Sciatic nerve (tissue), 2 donors: ENCODE results near the gene CCDC33. TPM values are rescaled to one million over a fixed set of nuclear protein-coding genes. Genes with fewer than 3 reads are reported as not detected.
"Not testable (repeated sequence)": the region's sequence is repeated elsewhere in the genome, so short reads cannot be mapped to it uniquely, and the experiment has no call there.

ENCODE experiments used
- ATAC-seq: fragments of 200-7000 bp; cut with Tn5 transposase; one replicate; pipeline ENCODE4 v1.9.1; 2020; ENCODE audit warnings: mild to moderate bottlenecking, moderate library complexity
- DNase-seq: peaks from one replicate; pipeline ENCODE4 v3.0.0-alpha.2; 2020; ENCODE audit warnings: low spot score
- intact Hi-C: fragments of 100-400 bp; cut with DNase I; formaldehyde crosslinking; loops from one replicate; pipeline ENCODE4 v1.14.2; 2022
- total RNA-seq: library from RNA; stranded (reverse); fragmentation: NEBNext Ultra II Directional; extraction: Animal tissue kit (Norgen Biotek cat#: 25700); gene quantifications from one replicate; pipeline ENCODE4 v1.2.1, GENCODE V29; 2021
- donor health status: DM: no; HTN: no; CAD: no.
- donor health status: DM: no; HTN: no; CAD: no.

The CCDC33 gene
- total RNA-seq, 1 donor from 2014 or later: not detected

GRCh38 chr15:74338676-74339075 lies 102.5 kb downstream of the CCDC33 start:
- DNase-seq (peak; percentile 48), ATAC-seq (no peak)
- intact Hi-C loops: no loop called here

DNA sequence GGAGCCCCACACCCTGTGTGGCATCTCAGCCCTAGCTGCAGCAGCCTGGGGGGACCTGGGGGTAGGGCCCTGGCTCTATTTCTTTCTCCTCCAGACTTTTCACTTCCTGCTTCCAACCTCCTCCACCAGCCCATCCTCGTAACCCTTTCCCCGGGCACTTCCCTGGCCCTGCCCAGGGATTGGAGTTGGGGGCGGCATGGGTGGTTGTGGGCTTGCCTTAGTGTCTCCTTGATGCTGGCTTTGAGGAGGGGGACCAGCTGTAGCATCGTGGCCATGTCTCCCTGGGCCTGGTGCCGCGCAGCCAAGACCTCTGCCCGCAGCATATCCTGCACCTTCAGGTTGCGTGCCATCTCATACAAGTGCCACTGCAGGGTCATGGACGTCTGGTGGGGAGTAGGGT lies 103.2 kb downstream of the CCDC33 start:
- intact Hi-C loops: no loop called here
- ATAC-seq (no peak), DNase-seq (no peak)

DNA sequence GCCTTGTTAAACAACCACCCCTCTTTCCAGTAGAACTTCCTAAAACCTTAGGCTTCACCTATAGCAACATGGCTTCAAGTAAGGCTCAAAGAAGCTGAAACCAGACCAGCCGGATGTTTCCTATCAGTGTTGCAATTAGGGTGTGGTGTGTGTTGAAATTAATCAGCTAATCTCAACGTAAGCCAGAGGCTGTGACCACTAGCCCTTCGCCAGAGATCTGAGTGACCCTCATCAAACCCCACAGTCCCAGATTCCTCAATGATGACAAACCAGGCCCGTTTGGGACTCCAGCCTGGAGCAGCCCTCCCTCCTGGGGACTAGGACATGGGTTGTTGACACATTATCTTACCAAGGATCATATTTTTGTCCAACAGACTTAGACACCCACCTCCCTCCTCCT lies 104.0 kb downstream of the CCDC33 start:
- DNase-seq (no peak), ATAC-seq (no peak)
- intact Hi-C loops: no loop called here

- no peak for DNase-seq
- ATAC-seq: no peak
- intact Hi-C loops: no loop called here
Observed at GRCh38 chr15:74343127-74343796, 107.1 kb downstream of the CCDC33 start.

DNA sequence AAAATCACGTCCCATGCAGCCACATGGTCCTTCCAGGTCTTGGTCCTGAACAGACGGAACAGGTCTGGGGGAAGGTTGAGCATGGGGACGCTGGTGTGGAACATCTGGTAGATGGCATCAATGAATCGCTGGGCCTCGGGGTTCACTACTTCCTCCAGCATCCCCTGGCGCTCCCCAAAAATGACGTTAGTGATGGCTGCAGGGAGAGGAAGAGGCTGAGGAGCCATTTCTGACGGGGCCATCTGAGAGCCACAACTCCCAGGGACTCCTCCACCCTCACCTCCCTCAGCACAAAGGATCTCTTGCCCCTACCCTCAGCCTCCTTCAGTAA lies 107.6 kb downstream of the CCDC33 start:
- DNase-seq: peak; percentile 23
- no peak for ATAC-seq
- intact Hi-C loops: no loop called here

DNA sequence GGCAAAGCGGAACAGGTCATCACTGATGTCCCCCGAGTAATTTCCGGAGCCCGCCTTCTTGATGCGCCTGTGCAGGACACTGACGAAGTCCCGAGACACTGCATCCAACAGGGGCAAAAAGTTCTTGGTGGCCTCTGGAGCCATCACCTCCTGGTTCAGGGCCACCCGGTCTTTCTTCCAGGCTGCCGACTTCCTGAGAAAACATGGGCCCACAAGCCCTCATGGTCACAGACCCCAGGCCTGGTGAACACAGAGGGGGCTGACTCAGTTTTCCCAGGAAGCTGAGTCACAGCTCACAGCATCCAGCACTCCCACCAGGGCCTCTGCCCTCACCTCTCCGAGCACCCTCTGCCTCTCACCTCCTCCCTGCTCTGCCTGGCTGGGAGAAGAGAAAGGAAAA lies 108.9 kb downstream of the CCDC33 start:
- intact Hi-C loops: no loop called here
- ATAC-seq: no peak
- DNase-seq: no peak

GRCh38 chr15:74347757-74348250 lies 111.7 kb downstream of the CCDC33 start:
- DNase-seq (no peak), ATAC-seq (no peak)
- intact Hi-C loops: no loop called here

DNA sequence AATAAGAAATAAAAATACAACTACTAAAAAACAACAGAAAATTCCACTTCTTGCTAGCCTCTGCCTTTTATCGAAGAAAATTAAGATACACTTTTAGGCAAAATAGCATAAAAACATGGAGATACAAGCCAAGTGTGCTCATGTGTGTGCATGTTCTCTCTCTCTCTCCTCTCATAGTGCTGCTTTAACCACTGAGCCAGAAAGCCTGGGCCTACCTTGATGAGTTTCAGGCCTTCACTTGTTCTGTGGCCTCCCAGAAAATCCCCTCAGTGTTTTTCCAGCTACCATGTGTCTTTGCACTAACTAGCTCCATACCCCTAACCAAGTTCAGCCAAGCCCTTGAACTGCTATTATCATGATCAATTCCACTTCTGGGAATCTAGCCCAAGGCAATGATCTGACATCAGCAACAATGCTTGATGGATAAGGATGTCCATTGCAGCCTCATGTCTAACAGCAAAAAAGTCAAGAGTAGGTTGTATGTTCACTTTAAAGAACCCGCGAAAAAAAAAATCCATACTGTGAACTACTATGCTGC lies 113.2 kb downstream of the CCDC33 start:
- intact Hi-C loops: no loop called here
- DNase-seq: no peak
- no peak for ATAC-seq

DNA sequence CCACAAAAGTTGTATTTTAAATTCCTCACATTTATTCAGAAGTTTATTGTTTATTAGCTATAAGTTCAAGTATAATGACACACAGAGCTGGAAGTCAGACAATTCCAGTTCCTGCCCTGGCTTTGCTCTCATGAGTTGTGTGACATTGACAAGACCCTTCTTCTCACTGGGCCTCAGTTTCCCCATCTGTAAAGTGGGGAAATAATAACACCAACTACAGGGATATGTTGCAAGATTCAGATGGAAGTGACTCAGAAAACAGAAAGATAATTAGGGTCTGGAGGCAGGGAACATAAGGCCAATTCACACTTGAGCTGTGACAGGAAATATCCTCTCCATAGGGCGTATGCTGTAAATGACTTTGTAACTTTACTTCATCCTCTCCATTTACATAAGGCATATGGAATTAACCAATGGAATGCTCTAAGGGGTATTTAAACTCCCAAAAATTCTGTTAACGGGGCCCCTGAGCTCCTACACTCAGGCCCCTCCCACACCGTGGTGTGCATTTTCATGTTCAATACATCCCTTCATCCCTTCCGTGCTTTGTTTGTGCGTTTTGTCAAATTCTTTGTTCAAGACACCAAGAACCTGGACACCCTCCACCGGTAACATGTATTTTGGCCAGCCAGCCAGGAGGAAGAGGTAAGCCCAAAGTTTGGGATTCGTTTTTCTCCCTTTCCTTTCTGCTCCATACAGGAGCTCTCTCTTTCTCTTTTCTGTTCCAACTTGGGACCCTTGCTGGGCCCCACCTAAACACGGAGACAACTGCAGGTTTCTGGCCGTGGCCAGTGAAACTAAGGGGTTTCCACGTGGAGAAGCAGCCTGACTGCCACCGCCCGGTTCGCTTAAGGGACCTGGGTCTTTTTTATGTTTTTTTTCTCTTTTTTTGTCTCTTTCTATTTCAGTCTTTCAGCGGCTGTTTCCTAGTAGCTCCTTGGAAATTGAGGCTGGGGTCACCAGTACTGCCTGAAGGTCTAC lies 114.5 kb downstream of the CCDC33 start:
- ATAC-seq: no peak
- peak; percentile 23 for DNase-seq

GRCh38 chr15:74351670-74352069 lies 115.5 kb downstream of the CCDC33 start:
- ATAC-seq (no peak), DNase-seq (peak; percentile 0)
- intact Hi-C loops: no loop called here

More for the DNA sequence above, 114.5 kb downstream of the CCDC33 start:
- intact Hi-C loops: no loop called here

DNA sequence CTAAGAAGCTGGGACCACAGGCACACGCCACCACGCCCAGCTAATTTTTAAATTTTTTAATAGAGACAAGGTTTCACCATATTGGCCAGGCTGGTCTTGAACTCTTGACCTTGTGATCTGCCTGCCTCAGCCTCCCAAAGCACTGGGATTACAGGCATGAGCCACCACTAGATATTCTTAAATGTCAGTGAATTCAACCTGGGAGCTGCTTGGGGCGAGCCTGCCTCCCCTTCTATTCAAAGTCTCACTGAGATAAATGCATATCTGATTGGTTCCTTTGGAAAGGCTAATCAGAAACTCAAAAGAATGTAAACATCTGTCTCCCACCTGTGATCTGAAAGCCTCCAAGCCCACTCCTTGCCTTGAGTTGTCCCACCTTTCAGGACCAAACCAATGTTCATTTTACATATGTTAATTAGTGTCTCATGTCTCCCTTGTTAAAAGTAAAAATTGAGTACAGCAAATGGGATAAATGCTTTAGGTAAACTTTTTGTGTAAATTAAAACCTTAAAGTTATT lies 116.3 kb downstream of the CCDC33 start:
- ATAC-seq (no peak), DNase-seq (peak; percentile 2)
- intact Hi-C loops: no loop called here

DNA sequence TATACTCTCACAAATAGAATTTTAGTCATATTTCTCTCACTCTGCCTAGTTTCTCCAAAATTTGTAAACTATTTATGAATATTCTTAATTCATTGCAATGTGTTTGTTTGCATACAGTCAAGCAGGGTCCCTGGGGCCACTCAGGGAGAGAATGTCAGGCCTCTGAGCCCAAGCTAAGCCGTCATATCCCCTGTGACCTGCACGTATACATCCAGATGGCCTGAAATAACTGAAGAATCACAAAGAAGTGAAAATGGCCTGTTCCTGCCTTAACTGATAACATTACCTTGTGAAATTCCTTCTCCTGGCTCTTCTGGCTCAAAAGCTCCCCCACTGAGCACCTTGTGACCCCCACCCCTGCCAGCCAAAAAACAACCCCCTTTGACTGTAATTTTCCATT lies 117.9 kb downstream of the CCDC33 start:
- DNase-seq, ATAC-seq, intact Hi-C loops: not testable (repeated sequence)

DNA sequence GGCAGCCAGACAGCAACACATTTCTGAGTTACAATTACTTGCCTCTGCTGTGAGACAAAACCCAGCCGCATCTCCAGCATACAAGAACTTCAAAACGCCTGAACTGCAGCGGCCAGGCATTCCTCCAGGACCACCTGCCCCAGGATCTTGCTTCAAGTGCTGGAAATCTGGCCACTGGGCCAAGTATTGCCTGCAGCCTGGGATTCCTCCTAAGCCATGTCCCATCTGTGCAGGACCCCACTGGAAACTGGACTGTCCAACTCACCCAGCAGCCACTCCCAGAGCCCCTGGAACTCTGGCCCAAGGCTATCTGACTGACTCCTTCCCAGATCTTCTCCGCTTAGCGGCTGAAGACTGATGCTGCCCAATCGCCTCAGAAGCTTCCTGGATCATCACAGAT lies 119.9 kb downstream of the CCDC33 start:
- DNase-seq: peak; percentile 39
- intact Hi-C loops, ATAC-seq: not testable (repeated sequence)

- intact Hi-C loops, ATAC-seq: not testable (repeated sequence)
- DNase-seq: peak; percentile 60
Observed at GRCh38 chr15:74357514-74357913, 121.4 kb downstream of the CCDC33 start.

DNA sequence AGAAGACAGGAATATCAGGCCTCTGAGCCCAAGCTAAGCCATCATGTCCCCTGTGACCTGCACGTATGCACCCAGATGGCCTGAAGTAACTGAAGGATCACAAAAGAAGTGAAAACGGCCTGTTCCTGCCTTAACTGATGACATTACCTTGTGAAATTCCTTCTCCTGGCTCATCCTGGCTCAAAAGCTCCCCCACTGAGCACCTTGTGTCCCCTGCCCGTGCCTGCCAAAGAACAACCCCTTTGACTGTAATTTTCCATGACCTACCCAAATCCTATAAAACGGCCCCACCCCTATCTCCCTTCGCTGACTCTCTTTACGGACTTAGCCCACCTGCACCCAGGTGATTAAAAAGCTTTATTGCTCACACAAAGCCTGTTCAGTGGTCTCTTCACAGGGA lies 123.2 kb downstream of the CCDC33 start:
- intact Hi-C loops, ATAC-seq: not testable (repeated sequence)
- DNase-seq: peak; percentile 7

GRCh38 chr15:74360855-74361254 lies 124.7 kb downstream of the CCDC33 start:
- intact Hi-C loops, ATAC-seq, DNase-seq: not testable (repeated sequence)

GRCh38 chr15:74362482-74362881 lies 126.4 kb downstream of the CCDC33 start:
- DNase-seq (no peak), ATAC-seq (no peak)
- intact Hi-C loops: no loop called here

- DNase-seq (peak; percentile 45), ATAC-seq (peak; percentile 35)
- intact Hi-C loops: no loop called here
Observed at GRCh38 chr15:74364936-74365597, 128.9 kb downstream of the CCDC33 start.
